Activated gamma-delta T cell treated with anti-CD3 and anti-CD28 coated beads, Interleukin-2, amount 50 U/mL, for 16 hours (primary cell): ENCODE results near the gene ABCC9.

ENCODE experiments used
- DNase-seq: peaks from one replicate; pipeline ENCODE4 v3.0.0-alpha.2; 2020; ENCODE audit warnings: low read depth

The ABCC9 gene

DNA sequence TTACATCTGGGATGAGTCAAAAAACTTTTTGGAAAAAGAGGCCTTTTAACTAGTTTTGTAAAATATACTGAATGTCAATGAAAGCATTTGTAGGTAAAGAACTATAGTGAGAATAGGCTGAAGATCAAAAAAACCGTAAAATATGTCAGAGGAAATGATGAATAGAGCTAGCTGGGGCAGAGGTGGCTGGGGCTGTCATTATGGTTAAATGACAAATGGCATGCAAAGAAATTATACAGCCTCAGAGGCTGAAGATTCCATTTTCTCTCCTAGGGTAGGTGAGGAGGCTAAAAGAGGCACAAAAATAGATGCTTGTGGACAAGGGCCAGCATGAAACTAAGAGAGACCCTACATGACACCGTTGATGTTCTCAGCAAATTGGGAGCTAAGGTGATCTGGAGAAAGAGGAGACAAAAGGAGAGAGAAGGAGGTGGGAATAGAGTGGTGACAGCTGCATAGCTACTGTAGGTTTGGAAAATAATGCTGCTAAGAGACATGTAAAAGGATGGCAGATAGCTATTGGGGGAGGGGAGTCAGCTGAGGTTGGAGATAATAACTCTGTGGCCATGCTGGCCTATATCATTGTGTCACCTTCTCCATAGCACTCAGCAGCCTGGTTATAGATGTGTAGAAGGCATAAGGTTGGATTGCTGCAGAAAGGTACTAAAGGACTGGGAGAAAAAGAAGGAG is 63.8 kb downstream of the ABCC9 start:
- DNase-seq, result no peak

- DNase-seq, result no peak
Measured at GRCh38 chr12:21865846-21866245, 75.4 kb downstream of the ABCC9 start.

DNA sequence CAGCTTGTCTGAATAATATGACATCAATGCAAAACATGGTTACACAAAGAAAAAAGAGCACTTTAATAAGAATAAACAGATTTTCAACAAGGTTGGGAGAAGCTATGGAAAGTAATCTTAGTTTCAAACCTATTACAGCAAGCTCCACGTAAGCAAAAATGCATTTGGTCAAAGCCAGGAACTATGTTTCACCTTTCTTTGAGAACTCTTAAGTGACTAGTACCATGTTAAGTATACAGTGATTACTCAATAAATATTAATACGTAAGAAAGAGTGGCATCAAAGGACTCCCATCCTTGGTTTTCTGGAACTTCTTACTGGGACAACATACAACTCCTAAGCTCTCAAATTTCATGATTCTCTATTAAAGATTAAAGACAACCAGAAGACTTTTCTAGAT is 80.7 kb downstream of the ABCC9 start:
- DNase-seq, result no peak

DNA sequence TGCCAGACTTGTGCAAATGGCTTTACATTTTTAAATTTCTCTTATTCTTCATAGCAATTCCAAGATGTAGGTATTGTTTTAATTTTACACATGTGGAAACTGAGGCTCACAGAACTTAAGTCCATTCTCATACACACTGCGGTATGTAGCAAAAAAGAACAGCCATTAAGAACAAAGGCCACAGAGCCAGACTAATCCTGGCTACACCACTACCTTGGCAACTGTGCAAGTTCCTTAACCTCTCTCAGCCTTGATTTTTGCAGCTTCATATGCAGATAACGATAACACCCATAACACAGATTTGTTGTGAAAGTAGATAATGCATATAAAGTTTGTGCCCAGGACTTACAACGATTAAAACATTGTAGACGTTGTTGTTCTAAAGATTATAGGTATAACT is 81.1 kb downstream of the ABCC9 start:
- no peak for DNase-seq

DNA sequence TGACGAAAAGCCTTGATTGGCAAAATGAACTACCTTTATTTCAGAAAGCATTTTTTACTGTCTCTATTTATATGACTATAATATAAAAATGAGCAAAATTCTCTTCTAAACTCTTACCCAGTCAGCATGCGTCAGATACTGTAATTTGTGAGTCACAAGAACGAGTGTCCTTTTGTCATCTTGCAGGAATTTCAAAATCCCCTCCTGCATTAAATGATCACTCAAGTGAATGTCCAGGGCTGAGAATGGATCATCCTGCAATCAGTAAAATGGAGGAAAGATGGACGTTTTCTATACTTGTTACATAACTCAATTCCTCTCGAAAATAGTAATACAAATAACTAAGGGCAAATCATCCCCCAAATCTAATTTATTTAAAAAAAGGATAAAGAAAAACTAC is 89.0 kb downstream of the ABCC9 start:
- no peak for DNase-seq

DNA sequence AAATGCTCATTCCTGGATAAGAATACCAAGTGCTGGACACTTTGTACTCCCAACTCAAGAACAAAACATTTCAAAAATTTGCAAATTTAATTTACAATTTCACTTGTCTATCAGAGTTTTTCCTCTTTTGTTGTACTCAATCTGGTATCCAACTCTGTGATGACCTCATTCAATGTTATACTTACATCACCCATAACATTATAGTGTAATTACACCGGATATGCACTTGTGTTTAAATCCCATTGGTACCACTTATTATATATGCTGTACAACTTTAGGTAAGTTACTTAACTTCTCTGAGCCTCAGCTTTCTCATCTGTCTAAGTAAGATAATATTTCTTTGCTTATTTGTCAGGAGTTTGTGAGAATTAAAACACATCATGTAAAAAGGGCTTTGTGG is 90.1 kb downstream of the ABCC9 start:
- DNase-seq, result no peak

DNA sequence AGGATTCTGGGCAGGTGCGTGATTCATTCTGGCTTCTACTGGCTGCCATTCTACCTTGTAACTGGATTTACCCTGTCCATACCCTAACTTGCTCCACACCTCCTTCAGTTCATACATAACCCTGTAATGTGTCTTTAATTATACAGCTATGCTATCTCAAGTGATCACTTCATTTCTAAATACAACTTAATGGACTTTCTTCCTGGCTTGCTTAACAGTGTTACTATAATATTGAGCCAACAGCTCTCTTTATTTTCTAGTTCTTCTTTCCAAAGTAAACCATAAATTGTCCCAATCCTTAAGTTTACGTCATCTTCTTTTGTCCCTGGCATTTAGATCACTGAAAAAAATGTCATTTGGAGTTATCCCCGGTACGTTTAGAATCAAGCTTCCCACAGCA is 90.8 kb downstream of the ABCC9 start:
- no peak for DNase-seq

- no peak for DNase-seq
Measured at GRCh38 chr12:21849878-21850277, 91.3 kb downstream of the ABCC9 start.

GRCh38 chr12:21848192-21848591 is 93.0 kb downstream of the ABCC9 start:
- DNase-seq, result no peak

DNA sequence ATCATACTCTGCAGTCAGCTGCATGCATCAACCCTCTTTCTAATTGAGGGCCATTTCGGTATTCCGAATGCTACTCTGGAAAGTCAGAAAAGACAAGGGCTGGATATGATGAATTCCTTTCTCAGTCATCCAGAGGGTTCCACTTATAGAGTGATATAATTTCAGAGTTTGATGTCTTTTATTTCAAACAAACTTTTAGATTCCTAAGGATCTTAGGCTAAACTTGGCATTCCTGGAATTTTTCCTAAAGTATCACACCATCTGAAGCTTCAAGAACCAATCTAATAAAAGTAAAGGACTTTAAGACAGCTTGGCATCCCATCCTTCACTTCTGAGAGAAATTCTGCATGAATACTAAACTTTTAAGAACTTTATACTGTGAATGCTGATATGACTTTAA is 97.4 kb downstream of the ABCC9 start:
- no peak for DNase-seq

GRCh38 chr12:21839776-21840175 is 101.5 kb downstream of the ABCC9 start:
- DNase-seq, result no peak

DNA sequence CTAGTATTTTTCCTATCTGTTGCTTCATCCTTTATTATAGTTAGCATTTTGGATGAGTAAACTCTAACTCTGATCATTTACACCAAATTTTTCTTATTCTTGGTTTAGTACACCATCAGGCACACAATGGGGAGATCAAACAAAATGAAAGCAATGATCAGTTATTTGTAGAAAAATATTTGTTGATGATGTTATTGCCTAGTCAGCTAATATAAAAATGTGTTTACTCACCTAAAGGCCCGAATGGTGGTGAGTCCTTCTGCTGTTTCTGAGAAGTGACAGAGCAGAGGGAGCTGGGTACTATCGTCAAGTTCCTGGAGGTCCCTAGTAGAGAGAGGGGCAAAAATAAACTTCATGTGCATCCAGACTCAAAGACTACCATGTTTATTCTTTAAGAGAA is 103.4 kb downstream of the ABCC9 start:
- DNase-seq, result no peak

DNA sequence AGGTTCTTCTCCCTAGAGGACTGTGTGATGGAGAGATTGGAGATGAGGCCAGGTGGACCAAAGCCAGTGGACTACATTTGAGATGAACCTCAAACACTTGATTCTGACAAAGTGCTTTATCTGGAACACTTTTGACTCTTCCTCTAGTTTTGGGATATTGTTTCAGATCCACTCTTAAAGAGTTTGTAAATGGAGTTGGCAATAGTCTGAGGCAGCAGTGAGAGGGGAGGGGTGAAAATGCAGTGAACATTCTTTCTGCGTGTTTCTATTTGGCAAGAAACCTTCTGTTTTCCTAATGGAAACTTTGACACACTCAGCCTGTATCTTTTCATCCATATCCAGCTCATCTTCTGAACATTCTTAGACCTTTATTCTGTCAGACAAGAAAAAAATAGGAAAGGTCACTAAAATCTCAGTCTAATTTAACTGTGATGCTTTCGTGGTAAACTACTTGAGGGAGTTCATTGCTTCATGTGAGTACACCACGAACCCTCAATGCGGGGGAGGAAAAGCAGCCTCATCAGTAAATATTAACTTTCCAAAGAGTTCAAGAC is 109.4 kb downstream of the ABCC9 start:
- no peak for DNase-seq

DNA sequence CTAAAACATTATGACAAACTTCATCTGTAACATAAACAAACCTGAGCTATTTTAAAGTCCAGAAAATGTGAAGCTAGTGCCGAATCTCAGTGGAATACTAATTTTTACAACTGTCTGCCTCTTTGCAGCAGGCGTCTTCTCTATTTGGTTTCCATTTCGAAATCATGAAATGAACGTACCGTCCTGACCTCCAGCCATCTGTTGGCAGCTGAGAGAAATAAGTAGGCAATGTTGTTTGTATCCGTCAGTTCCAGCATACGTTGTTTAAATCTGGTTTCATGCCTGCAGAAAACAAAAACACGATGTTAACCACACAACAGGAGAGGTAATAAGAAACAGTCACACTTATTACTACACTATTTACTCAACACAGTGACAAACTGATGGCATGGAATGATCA is 112.4 kb downstream of the ABCC9 start:
- DNase-seq, result no peak

DNA sequence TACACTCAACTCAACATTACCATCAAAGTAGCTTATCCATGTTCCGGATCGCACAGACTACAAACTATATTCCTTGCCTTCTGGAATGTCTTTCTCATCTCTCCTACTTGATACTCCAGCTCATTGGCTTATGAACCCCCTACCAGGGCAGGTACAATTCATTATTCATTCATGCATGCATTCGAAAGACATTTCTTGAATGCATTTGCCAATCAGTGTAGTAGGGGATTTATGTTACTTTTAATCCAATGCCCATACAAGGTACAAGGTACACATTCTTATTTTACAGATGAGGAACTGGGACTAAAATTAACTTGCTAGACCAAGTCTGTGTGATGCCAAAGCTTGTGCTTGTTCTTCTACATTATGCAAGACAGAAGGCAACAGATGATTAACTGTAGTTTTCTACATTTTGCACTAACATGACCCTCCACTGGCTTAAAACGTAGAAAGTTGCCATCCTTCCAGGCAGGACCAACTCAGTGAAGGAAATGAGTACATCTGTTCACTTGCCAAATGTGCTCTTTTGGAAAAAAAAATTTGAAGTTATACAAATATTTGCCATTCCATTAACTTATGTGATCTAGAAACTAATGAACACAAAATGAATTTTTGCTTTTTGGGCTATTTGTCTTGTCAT is 113.0 kb downstream of the ABCC9 start:
- no peak for DNase-seq

- DNase-seq, result no peak
Measured at GRCh38 chr12:21827083-21827482, 114.1 kb downstream of the ABCC9 start.

DNA sequence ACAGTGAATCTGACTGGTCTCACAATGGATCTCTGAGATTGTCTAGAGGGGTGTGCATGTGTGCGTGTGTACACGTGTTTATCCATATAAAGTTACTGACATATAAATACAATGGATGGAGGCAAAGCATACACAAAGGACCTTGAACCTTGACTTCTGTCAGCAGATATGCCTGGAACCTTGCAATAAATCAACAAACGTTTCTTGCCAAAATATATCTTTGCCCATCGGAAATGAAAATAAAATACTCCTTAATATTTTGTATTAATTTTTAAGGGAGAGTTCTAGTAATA is 114.7 kb downstream of the ABCC9 start:
- DNase-seq, result no peak

DNA sequence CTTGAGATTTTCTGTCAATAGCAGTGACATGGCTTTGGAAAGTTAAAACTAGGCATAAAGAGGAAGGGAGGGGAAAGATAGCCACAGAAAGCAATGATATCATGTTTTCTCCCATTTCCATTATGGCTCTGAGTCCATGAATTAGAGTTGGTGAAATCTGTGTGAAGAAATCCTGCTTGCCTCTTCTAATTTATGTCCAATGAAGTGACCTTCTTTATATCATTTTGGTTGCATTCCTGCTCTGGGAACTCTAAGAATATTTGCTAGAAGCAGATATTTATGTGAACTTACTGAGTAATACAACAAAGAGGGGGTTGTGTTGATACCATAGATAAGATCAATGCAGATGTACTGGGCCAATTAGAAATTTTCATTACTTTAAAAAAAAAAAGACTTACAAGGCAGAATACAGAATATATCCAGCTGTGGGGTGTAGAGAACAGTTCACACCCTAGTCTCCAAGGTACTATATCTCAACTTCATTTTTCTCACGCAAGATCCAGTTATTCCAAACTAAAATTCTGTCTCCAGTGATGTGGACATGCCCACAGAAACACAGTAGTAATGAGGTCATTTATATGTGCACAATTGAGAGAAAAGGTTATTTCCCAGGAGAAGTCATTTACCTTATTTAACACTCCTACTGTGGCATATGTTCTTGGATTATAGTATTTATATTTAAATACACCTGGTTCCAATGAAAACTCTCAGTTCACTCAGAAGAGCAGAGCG is 115.2 kb downstream of the ABCC9 start:
- no peak for DNase-seq

GRCh38 chr12:21823581-21823980 is 117.6 kb downstream of the ABCC9 start:
- no peak for DNase-seq

GRCh38 chr12:21819678-21820077 is 121.5 kb downstream of the ABCC9 start:
- DNase-seq, result no peak

DNA sequence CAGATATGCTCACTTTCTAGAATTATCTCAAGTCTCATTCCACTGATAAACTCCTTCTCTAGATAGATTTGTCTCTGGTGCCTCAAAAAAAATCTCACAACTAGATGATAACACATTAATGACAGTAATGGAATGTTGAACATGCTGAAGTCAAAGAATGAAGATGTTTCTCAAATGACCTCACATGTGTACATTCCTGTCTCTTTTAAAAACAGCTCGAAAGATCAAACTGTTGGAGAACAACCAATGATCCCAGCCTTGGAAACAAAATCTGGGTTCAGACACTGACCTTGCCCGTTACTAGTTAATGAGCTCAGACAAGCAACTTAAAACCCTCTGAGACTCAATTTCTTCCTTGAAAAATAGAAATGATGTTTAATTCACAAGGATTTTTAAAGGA is 122.0 kb downstream of the ABCC9 start:
- no peak for DNase-seq

DNA sequence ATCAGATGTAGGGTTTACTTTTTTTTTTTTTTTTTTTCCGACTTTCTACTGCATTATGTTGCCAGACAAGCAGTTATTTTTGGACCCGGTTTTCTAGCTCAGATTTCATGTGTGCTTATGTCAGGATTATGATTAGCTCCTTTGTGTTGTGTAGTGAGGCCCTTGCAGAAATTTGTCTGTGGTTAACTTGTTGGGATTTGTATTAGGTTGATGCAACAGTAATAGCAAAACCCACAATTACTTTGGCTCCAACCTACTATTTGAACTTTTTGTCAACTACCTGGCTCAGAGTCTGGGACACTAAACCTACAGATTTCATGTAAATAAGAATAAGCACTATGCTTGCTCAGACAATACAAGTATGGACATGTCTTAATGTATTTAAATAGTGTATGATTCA is 122.6 kb downstream of the ABCC9 start:
- DNase-seq, result no peak

DNA sequence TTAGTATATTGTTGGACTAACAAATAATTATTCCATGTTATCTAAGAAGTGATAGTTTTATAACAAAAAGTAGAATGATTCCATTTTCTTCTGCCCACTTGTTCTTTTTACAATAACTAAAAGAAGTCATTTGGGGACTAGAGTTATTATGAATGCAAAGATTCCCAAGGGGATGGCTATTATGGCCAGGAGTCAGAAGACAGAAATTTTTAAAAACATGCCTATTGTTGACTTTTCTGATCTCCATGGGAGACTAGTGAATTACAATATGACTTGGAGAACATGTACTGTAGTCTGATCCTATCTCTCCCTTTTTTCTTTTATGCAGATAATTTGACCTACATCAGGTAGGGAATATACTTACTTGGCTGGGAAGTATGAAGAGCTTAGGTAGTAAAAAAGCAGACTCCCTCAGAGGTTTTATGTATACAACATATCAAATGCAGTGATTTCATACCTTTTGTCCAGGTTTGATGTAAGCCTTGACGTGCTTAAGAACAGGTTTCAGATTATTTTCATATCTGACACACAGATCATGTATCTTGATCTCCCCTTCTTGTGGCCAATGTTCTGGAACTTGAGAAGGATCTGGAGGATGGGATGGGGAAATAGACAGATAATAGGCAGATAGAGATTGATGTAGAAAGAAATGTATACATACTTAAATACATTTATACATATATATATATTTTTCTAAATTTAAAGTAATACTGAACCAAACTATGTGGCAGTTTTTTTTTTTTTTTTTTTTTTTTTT is 125.7 kb downstream of the ABCC9 start:
- no peak for DNase-seq
